HG03045 (cell line): ENCODE data around the gene BCO2.
"Not testable (repeated sequence)": the region's sequence is repeated elsewhere in the genome, so short reads cannot be mapped to it uniquely, and the experiment has no call there.

Source experiments
- ATAC-seq: cut with Tn5 transposase; IDR thresholded peaks from one replicate; pipeline ENCODE4 v1.9.1; 2021; ENCODE audit warnings: mild to moderate bottlenecking, moderate library complexity; ENCODE audit not compliant: unreplicated experiment

The BCO2 gene

GRCh38 chr11:112174789-112175598 lies at the start of gene BCO2:
TSS of gene BCO2 (plus strand) at chr11:112175512. CDS start at chr11:112175602, 90 bp downstream.
- ATAC-seq, result peak; percentile 50

- no peak for ATAC-seq
Measured at GRCh38 chr11:112127056-112127455, 48.3 kb upstream of the BCO2 start.

- no peak for ATAC-seq
Measured at GRCh38 chr11:112128483-112129121, 46.7 kb upstream of the BCO2 start.

GRCh38 chr11:112129656-112130055 lies 45.7 kb upstream of the BCO2 start:
- ATAC-seq, result no peak

- no peak for ATAC-seq
Measured at GRCh38 chr11:112132737-112133136, 42.6 kb upstream of the BCO2 start.

GRCh38 chr11:112134473-112134872 lies 40.8 kb upstream of the BCO2 start:
- ATAC-seq, result no peak

- ATAC-seq, result no peak
Measured at GRCh38 chr11:112143597-112143996, 31.7 kb upstream of the BCO2 start.

GRCh38 chr11:112150517-112150916 lies 24.8 kb upstream of the BCO2 start:
- no peak for ATAC-seq

GRCh38 chr11:112156153-112156955 lies 19.0 kb upstream of the BCO2 start:
- ATAC-seq, result no peak

GRCh38 chr11:112156956-112157766 lies 18.2 kb upstream of the BCO2 start:
- ATAC-seq, result no peak

GRCh38 chr11:112159098-112160065 lies 15.9 kb upstream of the BCO2 start:
- ATAC-seq, result no peak

GRCh38 chr11:112160091-112160848 lies 15.0 kb upstream of the BCO2 start:
- no peak for ATAC-seq

- no peak for ATAC-seq
Measured at GRCh38 chr11:112161012-112161411, 14.3 kb upstream of the BCO2 start.

GRCh38 chr11:112162200-112162599 lies 13.1 kb upstream of the BCO2 start:
- ATAC-seq, result not testable (repeated sequence)

- no peak for ATAC-seq
Measured at GRCh38 chr11:112162761-112163546, 12.4 kb upstream of the BCO2 start.

GRCh38 chr11:112163875-112164685 lies 11.2 kb upstream of the BCO2 start, which contains the start of gene IL18:
TSS of gene IL18 (minus strand) at chr11:112164094. CDS start at chr11:112155053, 9,041 bp downstream.
- no peak for ATAC-seq

GRCh38 chr11:112165049-112165448 lies 10.3 kb upstream of the BCO2 start:
- no peak for ATAC-seq
